HEK293 (cell line): ENCODE measurements around the gene SERPINB3.

Source experiments
- ZNF266 ChIP-seq: fragments of 450-650 bp; formaldehyde crosslinking; IDR thresholded peaks from 2 replicates; pipeline ENCODE4 v1.5.1; 2016; ENCODE audit warnings: missing biosample characterization, missing genetic modification characterization, low read depth
- ZNF830 ChIP-seq: fragments of 450-650 bp; IDR thresholded peaks from 2 replicates; pipeline ENCODE4 v1.5.0; 2018; ENCODE audit warnings: missing biosample characterization, missing genetic modification characterization, low read depth, mild to moderate bottlenecking, moderate library complexity
- TF ChIP-seq, protein P1 (sequence below): fragments of 450-650 bp; formaldehyde crosslinking; IDR thresholded peaks from 2 replicates; pipeline ENCODE4 v1.5.1; 2016; ENCODE audit warnings: missing biosample characterization, missing genetic modification characterization

DNA sequence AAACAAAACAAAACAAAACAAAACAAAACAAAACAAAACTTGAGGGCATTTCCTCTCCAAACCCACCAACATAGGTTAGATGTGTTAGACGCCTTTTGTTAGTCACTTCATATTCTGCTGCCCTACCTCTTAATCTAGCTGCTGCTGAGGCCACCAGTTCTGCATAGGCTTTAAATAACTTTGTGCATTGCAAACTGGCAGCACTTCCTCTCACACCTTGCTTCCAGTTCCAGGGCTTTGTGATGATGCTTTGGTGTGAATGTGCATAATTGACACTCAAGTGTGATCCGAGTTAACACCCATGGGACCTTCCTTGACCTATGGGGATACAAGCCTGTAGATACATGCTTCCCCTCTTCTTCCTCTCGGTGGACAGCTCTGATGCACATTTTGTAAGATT lies 38.8 kb upstream of the SERPINB3 start:
- TF ChIP-seq, protein P1, sequence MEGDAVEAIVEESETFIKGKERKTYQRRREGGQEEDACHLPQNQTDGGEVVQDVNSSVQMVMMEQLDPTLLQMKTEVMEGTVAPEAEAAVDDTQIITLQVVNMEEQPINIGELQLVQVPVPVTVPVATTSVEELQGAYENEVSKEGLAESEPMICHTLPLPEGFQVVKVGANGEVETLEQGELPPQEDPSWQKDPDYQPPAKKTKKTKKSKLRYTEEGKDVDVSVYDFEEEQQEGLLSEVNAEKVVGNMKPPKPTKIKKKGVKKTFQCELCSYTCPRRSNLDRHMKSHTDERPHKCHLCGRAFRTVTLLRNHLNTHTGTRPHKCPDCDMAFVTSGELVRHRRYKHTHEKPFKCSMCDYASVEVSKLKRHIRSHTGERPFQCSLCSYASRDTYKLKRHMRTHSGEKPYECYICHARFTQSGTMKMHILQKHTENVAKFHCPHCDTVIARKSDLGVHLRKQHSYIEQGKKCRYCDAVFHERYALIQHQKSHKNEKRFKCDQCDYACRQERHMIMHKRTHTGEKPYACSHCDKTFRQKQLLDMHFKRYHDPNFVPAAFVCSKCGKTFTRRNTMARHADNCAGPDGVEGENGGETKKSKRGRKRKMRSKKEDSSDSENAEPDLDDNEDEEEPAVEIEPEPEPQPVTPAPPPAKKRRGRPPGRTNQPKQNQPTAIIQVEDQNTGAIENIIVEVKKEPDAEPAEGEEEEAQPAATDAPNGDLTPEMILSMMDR (tag by site-specific recombination): no peak
- TF ChIP-seq ZNF830 (tag by site-specific recombination) (no peak), ZNF266 (tag by site-specific recombination) (no peak)
